Spleen (tissue), 7 donors: Measurements from ENCODE around the gene HLCS.

Experiments
- POLR2A ChIP-seq, 3 donors: fragments of 450-650 bp; IDR thresholded peaks; one replicate each; pipeline ENCODE4 v1.5.1; 2017; ENCODE audit warnings: antibody characterized with exemption in 3 of 3, mild to moderate bottlenecking in 1 of 3
- POLR2AphosphoS5 ChIP-seq, 3 donors: sonication (generic); formaldehyde crosslinking; IDR thresholded peaks; one replicate each; pipeline ENCODE4 v1.5.1; 2017; ENCODE audit warnings: antibody characterized with exemption in 3 of 3
- TF ChIP-seq, protein P1 (sequence below), 11 experiments: fragments of 200-600 bp in 7 of 11; fragments of 450-650 bp in 4 of 11; sonication (generic) in 4 of 11; IDR thresholded peaks in 8 of 11; conservative IDR thresholded peaks in 3 of 11; 1 replicate in 7 of 11; 2 replicates in 4 of 11; pipeline versions ENCODE4 v1.4.0 to v1.8.0; 2016 to 2021; ENCODE audit warnings: antibody characterized with exemption in 11 of 11, inconsistent platforms in 4 of 11, mild to moderate bottlenecking in 1 of 11
- donor health status: DM: no; HTN: no; CAD: no; lungs with moderate emphysema.
- donor health status: DM: no; HTN: no; CAD: no.
- donor health status: DM: no; HTN: no; CAD: no.

DNA sequence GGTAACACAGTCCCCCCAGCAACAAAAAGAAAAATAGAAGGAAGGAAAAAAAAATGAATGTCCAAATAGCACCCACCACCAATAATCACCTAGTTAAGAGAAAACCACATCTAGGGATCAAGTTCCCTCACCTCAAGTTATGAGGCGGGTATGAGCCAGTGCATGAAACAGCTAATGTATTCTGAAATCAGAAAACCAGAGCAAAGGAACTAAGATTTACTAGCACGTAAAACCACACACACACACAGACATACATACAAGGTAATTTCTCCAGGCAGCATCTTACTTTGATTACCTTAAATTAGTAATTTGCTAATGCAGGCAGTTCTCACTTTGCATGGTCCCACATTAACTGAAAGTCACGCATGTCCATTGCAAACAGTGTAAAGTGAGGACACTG is 109.8 kb downstream of the HLCS start:
- TF ChIP-seq, protein P1, sequence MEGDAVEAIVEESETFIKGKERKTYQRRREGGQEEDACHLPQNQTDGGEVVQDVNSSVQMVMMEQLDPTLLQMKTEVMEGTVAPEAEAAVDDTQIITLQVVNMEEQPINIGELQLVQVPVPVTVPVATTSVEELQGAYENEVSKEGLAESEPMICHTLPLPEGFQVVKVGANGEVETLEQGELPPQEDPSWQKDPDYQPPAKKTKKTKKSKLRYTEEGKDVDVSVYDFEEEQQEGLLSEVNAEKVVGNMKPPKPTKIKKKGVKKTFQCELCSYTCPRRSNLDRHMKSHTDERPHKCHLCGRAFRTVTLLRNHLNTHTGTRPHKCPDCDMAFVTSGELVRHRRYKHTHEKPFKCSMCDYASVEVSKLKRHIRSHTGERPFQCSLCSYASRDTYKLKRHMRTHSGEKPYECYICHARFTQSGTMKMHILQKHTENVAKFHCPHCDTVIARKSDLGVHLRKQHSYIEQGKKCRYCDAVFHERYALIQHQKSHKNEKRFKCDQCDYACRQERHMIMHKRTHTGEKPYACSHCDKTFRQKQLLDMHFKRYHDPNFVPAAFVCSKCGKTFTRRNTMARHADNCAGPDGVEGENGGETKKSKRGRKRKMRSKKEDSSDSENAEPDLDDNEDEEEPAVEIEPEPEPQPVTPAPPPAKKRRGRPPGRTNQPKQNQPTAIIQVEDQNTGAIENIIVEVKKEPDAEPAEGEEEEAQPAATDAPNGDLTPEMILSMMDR (IDR thresholded peaks at IDR 0.05 in 8 of 11, conservative IDR thresholded peaks at IDR 0.05 in 3 of 11), result no peak
- TF ChIP-seq POLR2AphosphoS5 (IDR thresholded peaks at IDR 0.05) (no peak), POLR2A (IDR thresholded peaks at IDR 0.05) (no peak)
